ENCODE measurements around the gene MRPL55.
"Not testable (repeated sequence)": the region's sequence is repeated elsewhere in the genome, so short reads cannot be mapped to it uniquely, and the experiment has no call there.

The MRPL55 gene

DNA sequence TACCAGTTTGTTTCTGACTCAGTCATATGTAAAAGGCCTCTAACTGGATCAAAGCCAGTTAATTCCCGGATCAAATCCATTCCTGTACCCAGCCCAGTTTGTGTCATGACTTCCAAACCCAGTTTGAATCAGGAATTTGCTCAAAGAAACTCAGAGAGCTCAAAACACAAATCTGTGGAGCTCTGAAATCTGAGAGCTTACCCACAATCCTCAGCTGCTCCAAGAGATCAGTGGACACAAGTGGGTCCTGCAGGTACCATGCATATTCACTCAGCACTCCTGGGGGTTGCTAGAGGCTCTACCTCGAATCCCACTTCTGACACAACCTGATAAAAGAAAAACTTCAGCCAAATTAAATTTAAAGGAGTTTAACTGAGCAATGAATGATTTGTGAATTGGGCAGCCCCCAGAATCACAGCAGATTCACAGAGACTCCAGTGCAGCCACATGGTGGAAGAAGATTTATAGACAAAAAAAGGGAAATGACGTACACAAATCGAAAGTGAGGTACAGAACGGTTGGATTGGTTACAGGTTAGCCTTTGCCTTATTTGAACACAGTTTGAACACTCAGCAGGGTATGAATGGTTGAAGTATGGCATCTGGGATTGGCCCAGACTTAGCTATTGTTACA, 11.9 kb upstream of the MRPL55 start:
- no peak for DNase-seq (ENCODE audit: low spot score)

DNA sequence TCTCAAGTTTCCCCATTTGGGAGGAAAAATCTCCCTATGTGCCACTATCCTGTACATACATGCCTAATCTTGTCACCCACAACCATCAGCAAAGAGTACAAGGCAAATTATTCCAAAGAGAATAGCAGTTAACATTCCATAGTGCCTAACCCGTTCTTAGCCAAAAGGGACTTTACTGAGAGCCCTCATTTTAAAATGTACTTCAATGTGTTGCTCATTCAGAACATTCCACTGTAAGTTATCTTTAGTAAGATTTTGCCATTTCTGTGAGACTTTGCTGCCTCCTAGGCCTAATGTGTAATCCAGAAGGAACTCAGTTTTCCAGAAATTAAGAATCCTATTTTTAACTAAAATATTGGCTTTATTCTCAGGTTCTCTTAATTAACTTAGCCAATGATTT, 11.3 kb upstream of the MRPL55 start:
- no peak for DNase-seq (ENCODE audit: low spot score)

DNA sequence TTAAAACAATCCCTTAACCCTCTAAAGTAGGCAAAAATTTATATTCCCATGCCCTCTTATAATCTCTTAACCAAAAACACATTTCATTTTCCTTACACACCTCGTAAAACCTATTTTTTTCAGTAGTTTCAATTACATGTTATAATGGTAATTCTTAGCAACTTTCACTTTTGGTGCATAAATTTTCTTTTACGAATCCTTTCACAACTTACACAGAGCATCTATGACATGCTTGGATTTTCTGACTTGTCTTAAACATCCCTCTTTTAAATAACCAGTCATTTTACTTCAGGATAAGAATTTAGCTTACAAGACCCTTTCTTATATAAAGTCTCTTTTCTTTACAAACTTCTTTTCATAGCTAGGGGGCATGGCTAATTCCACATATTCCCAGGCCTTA, 8.9 kb upstream of the MRPL55 start:
- no peak for DNase-seq (ENCODE audit: low spot score)

DNA sequence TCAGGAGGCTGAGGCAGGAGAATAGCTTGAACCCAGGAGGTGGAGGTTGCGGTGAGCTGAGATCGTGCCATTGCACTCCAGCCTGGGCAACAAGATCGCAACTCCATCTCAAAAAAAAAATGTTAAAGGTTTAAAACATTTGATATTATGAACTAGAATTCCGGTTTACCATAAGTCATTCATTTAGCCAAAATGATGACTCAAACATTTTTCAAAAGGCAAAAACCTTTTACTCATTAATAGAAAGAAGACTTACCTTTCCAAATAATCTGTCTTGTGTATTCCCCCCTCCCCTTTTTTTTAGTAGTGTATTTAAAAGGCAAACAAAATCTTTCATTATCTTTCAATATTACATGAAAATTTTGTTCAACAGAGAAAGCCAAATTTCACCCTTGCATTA, 8.2 kb upstream of the MRPL55 start:
- DNase-seq (ENCODE audit: low spot score): no peak

DNA sequence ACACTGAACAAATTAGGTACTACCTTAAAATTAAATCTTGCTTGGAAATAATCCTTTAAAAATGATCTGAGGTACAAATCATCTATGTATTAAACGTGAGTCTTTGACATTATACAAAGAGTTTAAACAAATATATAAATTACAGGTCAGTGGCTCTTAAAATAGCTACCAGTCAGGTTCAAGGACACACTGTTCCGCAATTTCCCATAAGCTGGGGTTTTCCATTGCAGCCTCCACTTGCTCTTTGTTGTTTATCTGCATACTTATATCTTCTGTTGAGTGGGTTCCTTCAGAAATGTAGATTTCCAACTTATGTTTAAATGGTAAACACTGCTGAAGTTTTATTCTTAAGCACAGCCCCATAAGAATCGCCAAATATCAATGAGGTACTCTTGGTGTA, 5.7 kb upstream of the MRPL55 start:
- no peak for DNase-seq (ENCODE audit: low spot score)

DNA sequence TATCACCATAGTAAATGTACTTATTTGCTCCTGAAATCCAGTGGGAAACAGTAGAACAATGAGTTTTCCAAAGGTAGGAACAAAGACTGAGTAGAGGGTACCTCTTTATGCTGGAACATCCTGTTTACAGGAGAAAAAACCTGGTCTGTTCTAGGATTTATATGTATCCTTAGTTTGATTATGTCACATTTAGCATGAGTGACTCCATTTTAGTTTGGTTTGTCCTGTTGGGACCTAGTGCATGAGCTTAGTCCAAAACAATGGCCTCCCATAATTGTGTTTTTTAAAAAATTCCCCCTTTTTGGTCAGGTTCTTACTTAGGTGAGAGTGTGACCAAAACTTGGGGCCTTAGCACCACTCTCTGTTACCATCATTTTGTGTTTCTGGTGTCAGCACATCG, 3.5 kb upstream of the MRPL55 start:
- no peak for DNase-seq (ENCODE audit: low spot score)

DNA sequence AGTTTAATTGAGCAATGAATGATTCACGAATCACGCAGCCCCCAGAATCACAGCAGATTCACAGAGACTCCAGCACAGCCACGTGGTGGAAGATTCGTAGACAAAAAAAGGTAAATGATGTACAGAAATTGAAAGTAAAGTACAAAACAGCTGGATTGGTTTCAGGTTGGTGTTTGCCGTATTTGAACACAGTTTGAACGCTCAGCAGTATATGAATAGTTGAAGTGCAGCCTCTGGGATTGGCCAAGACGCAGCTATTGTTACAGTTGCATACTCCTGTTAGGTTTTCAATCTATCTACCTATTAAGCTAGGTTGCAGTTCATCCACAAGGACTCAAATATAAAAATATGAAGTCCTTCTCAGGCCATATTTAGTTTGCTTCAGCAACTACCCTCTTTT, 3.1 kb upstream of the MRPL55 start:
- DNase-seq (ENCODE audit: low spot score): no peak

DNA sequence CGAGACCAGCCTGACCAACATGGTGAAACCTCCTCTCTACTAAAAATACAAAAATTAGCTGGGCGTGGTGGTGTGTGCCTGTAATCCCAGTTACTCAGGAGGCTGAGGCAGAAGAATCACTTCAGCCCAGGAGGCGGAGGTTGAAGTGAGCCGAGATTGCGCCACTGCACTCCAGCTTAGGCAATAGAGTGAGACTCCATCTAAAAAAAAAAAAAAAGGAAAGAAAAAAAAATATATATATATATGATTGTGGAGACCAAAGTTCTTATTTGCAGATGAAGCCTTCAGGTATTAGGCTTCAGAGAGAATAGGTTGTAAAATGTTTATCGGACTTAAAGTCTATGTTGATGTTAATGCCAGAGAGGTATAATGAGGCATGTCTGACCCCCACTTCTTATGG, 2.2 kb upstream of the MRPL55 start:
- not testable (repeated sequence) for DNase-seq (ENCODE audit: low spot score)

DNA sequence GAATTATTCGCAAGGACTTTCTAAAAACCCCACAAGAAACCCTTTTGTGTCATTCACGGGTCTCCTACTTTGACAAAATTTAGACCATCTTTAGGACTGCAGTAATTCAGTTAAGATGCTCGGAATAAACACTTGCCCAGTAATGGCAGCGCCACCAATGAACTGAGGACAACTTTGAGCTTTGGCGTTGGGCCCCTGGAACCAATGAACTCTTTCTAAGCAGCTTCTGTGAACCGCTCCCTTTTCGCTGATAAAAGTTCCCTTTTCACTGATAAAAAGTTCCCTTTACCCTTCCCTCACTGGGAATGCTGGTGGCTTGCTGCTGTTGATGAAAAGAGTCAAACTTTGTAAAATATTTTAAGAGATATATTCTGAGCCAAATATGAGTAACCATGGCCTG, 1.5 kb upstream of the MRPL55 start:
- no peak for DNase-seq (ENCODE audit: low spot score)

DNA sequence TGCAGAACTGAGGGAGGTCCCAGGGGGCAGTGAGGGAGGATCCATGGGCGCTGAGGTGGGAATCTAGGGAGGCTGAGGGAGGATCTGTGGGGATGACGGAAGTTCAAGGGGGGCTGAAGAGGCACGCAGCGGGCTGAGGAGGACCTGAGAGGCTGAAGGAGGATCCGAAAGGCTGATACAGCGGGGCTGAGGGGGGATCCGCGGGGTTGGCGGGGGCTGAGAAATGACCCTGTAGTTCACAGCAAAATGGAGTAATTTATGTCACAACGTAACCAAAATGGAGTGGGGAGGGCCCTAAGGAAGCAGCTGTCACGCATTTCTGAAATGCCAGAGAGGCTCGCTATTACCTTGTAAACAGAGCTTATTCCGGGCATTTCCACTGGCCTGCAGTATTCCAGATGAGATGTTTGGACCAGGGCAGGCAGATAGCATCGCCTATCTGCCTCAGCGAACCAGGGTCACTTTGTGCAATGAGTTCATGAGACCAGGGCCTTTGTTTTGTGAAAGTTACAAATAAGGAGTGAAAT, 926 bp upstream of the MRPL55 start:
- DNase-seq (ENCODE audit: low spot score): no peak

DNA sequence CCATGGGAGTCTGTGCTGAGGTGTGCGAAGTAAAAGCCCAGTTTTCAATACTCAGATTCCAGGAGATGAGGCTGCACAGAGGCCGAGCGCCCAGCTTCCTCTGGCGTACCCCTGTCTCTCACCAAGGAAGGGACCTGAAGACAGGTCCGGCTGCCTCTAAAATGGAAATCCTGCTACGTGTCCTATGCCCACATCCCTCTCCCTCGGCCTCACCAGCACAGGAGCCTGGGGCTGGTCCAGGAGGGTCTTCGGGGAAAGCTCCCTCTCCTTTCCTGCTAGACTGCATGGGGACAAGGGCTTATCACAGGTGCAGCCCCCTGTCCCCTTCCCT, 392 bp downstream of the MRPL55 start:
- DNase-seq (ENCODE audit: low spot score): no peak

DNA sequence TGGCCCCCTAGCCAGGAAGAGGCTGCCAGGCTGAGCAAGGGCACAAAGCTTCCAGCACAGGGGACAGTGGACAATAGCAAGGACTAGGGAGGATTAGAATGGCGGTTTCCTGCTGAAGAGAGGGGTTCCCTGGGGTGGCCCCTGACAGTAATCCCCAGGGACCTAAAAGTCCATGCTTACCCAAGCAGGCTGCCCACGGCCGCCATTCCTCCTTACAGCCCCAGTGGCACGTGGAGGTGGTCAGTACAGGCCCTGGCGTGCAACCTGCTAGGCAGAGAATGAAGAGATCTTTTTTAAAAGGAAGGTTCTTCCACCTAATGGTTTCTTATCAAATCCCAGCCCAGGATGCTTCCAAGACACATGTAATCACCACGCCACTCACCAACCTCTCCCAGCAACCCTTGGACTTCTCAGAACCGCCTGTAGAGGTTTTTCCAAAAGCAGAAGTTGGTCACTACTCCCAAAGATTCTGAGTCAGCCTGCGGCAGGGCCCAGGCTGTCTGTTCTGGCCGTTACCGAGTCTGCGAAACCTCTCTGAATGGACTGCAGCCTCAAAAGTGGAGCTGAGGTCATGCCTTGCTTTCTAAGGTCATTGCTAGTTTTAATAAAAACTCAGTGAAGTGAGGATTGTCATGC, 926 bp downstream of the MRPL55 start:
- DNase-seq (ENCODE audit: low spot score): no peak

DNA sequence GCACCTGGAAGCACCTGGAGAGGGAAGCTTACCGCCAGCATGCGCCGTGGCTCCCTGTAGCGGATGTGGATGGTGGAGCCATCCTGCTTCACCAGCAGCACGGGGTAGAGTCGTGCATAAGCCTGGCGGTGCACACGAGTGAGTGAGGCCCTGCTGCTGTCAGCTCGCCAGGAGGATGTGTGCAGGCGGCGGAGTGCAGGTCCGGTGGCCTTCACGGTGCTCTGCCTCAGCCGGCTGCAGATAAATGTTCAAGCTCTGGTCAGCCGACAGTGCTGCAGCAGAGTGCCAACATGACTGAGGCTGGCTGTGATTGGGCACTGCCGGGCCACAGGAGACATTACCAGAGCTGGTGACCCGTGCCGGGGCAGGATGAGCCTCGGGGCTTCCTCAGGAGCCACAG, 1.5 kb downstream of the MRPL55 start:
- no peak for DNase-seq (ENCODE audit: low spot score)

DNA sequence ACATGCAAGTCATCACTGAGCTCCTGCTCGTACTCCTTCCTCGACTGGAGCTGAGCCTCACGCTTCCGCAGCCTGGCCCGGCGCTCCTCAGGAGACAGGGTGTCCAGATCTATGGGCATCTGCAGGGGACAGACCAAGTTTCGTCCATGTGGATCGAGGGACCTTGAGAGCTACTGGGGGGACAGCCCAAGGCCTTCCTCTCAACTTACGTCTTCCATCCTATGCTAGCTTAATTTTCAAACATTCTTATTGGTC, 2.4 kb downstream of the MRPL55 start:
- DNase-seq (ENCODE audit: low spot score): no peak

DNA sequence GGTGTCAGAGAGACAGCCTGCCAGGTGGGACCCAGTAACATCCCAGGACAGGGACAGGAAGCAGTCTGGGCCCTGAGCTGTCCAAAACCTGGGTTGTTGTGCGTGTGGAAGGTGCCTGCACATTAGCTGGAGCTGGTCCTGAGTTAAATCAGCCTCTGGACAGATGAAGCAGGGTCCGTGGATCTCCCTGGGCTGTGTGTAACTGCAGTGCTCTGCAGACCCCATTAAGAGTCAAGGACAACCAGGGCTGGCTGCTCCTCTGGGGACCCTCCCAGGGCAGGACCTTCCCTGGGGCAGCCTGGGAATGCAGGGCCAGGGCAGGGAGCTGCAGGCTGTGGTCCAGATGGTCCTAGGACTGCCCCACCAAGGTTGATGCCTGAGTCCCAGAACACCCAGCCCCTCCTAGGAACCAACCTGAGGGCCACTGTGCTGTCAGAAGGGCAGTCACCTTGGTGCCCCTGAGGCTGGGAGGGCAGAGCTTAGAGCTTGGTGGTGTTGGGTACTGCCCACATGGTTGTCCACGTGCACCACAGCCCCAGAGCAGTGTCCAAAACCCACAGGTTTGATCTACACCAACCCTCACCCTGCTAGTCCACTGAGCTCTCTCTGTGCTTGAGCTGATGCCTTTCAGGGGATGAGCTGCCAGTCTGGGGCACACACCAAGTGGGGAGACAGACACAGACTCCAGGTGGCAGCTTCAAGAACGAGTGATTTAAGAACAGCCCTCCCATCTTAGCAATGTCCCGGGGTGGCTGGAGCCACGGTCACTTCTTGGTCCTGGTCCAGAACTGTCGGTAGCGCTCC, 2.9 kb downstream of the MRPL55 start:
- DNase-seq (ENCODE audit: low spot score): no peak

DNA sequence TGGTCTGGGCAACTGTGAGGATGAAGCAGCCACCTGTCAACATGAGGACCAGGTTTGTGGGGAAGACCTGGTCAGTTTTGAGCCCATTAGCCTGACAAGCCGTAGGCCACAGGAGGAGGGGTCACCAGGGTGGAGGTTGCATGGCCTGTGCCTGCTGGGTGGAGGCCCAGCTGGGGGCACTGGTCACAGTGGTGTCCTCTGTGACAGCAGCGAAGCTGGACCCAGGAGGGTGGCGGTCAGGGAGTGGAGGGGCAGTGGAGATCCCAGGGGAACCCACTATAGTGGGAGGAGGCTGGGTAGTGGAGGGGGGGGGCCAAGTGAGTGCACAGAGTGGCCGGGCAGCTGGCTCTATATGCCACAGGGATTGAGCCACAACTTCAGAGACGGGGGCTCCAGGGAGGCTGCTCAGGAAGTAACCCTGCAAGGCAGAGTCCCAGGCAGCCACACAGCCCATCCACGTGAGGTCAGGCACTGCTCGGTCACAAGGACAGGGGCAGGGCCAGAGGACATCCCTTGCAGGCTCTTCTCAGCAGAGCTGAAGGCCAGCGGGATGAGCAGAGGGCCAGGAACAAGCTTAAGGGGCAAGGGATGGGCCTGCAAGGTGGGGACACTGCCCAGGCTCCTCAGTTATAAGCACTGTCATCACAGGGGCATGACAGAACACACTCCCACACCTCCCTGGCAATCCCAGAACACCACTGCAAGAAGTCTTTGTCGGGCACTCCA, 3.7 kb downstream of the MRPL55 start:
- DNase-seq (ENCODE audit: low spot score): no peak

DNA sequence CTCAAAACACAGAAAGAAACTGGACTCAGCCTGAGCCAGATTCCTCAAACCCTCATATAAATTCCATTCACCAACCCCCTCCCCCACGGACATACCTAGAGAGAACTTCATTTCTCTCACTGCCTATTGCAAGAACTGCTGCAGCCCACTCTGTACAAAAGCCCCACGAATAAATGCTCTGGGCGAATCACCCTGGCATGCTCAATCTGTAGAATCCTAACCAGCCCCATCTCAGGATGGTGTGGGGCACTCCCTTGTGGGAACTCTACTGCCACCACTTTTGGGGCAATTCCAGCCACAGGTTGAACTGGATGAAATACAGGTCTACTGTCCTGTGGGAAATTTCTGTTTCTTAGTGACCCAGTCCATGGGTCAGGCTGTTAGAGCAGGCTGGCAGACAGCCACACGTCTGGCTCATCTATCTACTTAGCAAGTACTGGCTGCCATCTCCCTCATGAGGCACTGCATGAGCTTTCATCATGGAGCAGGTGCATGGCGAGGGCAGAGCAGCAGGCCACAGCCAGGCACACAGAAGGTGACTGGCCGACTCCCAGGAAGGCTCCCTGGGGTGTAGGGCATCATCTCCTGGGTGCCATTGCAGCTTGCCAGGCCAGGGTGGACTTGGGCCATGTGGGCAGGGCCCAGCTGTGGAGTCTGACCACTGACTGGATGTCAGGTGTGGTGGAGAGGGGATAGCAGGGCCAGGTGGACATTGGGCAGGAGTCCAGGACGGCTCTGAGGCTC, 4.4 kb downstream of the MRPL55 start:
- DNase-seq (ENCODE audit: low spot score): no peak

DNA sequence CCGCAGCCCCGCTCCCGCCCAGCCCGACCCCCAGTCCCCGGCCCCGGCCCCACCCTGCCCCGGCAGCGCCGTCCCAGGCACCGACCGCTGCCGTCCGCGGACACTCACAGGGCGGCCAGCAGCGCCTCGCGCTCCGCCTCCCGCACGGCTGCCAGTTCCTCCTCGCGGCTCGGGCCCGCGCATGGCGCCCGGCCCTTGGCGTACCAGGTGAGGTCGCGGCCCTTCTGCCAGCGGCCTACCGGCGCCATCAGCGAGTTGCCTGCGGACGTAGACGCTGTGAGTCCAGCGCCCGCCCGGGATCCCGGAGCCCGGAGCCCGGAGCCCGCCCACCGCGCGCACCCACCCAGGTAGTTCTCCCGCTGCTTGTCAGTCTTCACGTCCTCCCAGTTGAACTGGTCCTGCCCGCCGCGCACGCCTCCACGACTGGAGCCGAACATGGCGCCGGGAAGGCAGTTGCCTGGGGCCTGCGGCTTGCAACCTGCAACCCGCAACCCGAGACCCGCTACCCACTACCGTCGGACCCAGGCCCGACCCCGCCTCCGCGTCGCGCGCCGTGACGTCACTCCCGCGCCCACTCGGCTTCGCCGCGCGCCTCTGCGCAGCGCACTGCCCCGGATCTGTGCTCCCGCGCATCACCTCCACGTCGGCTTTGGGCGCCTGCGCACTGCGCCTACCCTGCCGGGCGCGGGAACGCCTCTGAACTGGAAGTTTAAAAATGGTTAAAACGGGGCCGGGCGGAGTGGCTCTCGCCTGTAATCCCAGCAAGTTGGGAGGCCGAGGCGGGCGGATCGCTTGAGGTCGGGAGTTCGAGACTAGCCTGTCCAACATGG, 6.1 kb downstream of the MRPL55 start, which contains the start of gene C1orf35:
C1orf35 (minus strand) TSS at position 535 of the 830 bp plus-strand sequence; CDS start at position 437, 98 bp downstream.
- peak; percentile 83 for DNase-seq (ENCODE audit: low spot score)

DNA sequence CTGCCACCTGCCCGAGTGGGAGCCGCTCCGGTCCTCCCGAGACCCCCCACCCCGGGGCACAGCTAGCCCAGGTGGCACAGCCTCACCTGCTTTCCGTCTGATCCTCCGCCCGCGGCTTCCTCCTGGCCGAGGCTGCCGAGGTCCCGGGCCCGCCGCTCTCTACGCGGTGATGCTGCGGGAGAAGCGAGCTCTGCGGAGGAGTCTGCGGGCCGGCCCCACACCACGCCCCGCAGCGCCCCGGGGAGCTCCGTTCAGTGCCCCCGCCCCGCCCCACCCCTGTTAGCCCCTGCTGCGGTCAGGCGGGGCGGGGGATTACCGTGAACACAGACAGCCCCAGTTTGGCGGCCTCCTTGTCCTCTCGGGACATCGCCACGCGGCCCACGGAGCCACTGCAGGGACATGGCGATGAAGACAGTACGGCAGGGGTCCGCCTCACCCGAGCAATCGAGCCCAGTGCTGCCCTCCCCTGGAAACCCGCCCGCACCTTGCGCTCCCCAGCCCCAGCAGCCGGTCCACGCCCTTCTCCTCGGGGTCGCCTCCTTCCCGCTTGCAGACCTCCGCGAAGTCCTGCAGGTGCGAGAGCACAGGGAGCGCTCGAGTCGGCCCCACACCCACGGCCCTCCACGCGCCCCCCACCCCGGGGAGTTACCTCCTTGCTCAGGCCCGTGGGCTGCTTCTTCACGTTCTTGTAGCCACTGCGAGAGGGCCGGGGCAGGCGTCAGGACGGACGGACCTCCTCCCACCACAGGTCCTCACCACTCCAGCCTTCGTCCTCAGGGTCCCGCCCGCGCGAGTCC, 6.9 kb downstream of the MRPL55 start:
- DNase-seq (ENCODE audit: low spot score): no peak

DNA sequence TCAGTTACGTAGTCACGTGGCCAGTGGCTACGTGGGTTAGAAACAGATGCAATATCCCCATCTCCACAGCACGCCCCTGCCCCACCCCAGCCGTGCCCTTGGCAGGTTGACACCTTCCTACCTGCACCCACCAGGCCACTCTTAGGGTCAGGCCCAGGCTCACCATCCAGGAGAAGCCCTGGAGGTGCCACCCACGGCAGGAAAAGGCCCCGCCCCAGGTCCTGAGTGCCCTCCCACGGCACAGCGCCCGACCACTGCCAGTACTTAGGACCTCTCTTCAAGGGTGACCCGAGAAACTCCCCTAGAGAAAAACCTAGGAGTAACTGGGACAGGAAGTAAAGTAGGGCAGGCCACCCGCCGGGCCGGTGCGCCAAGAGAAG, 7.5 kb downstream of the MRPL55 start:
- DNase-seq (ENCODE audit: low spot score): no peak

All from globus pallidus (tissue), 1 donor.